Esophagus squamous epithelium (tissue), 5 donors: ENCODE measurements around the gene INTS2. TPM values are rescaled to one million over a fixed set of nuclear protein-coding genes. Genes with fewer than 3 reads are reported as not detected.
"Not testable (repeated sequence)": the region's sequence is repeated elsewhere in the genome, so short reads cannot be mapped to it uniquely, and the experiment has no call there.

Experiments
- DNase-seq: peaks from one replicate; lab custom pipeline; 2025; lab: John Stamatoyannopoulos, UW
- H3K27ac ChIP-seq, 4 donors: fragments of 200-600 bp; sonication (generic); one replicate each; pipeline ENCODE4 v1.5.1; 2016 to 2019; ENCODE audit warnings: mild to moderate bottlenecking in 1 of 4
- H3K27me3 ChIP-seq, 4 donors: fragments of 200-600 bp; sonication (generic); 1 replicate in 3 of 4; 2 replicates in 1 of 4; pipeline versions ENCODE4 v1.5.1 to v1.6.0; 2017 to 2021; ENCODE audit warnings: antibody characterized with exemption in 1 of 4
- H3K36me3 ChIP-seq, 3 donors: fragments of 200-600 bp; sonication (generic); one replicate each; pipeline ENCODE4 v1.5.1; 2016 to 2019
- H3K4me1 ChIP-seq, 3 donors: fragments of 200-600 bp; sonication (generic); one replicate each; pipeline ENCODE4 v1.5.1; 2017 to 2019
- H3K4me3 ChIP-seq, 4 donors: fragments of 200-600 bp; sonication (generic); 1 replicate in 3 of 4; 2 replicates in 1 of 4; pipeline ENCODE4 v1.5.1; 2016 to 2019; ENCODE audit warnings: mild to moderate bottlenecking in 2 of 4, moderate library complexity in 1 of 4
- H3K9me3 ChIP-seq, 3 donors: fragments of 200-600 bp; sonication (generic); one replicate each; pipeline ENCODE4 v1.5.1; 2016 to 2019
- POLR2A ChIP-seq, 4 donors: fragments of 450-650 bp; IDR thresholded peaks; one replicate each; pipeline ENCODE4 v1.6.1; 2017; ENCODE audit warnings: antibody characterized with exemption in 4 of 4, mild to moderate bottlenecking in 4 of 4, moderate library complexity in 3 of 4
- WGBS, 2 donors: methylation state at CpG; one replicate each; pipeline ENCODE4 v1.1.5; 2018; 5-methylcytosine and 5-hydroxymethylcytosine counted together
- intact Hi-C: fragments of 100-400 bp; cut with DNase I; formaldehyde crosslinking; loops from one replicate; pipeline ENCODE4 v1.15.0; 2022
- total RNA-seq, 4 donors: library from RNA; depleted of rRNA; stranded (reverse); fragments of >200 nt; gene quantifications; one replicate each; pipeline ENCODE4 v1.1.0, GENCODE V29; 2016
- TF ChIP-seq, protein P1 (sequence below), 6 experiments: fragments of 450-650 bp in 4 of 6; fragments of 200-600 bp in 2 of 6; sonication (generic) in 2 of 6; IDR thresholded peaks; one replicate each; pipeline ENCODE4 v1.5.1; 2016 to 2019; ENCODE audit warnings: antibody characterized with exemption in 6 of 6, mild to moderate bottlenecking in 4 of 6, moderate library complexity in 4 of 6
- donor health status: DM: yes; HTN: yes; CAD: no.

INTS2 gene
- total RNA-seq, 4 donors from 2014 or later, result 7.6 to 11.8 (median 10.7) TPM

DNA sequence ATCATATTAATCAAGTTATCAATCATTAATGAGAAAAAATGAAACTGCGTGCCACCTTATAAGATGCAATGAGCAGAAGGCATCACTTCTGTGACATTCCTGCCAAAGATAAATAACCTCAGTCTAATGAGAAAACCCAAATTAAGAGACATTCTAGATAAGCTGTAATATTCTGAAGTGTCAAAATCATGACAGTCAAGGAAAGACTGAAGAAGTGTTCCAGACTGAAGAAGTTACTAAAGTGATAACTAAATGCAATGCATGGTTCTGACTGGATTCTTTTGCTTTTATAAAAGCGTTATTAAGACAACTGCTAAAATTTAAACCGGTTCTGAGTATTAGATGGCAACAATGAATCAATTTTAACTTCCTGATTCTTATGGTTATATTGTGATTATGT is 95.3 kb downstream of the INTS2 start:
- H3K27me3 ChIP-seq, result no peaks in the 10 kb centered on the region
- 85 to 89% methylated on average over 3 of the region's 3 CpGs for WGBS, 2 donors
- intact Hi-C loops, result no loop called here

DNA sequence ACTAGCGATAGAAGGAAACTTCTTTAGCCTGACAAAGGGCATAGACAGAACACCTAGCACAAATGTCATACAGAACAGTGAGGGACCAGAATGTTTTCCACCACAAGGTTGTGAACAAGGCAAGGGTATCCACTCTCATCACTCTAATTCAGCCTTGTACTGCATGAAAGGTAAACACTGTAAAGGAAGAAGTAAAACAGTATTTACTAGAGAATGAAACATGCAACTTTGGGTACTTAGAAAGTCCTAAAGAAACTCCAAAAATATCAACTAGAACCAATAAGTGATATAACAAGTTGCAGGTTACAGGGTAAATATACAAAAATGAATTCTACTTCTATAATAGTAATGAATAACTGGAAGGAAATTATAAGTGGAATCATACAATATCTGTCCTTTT is 96.7 kb downstream of the INTS2 start:
- intact Hi-C loops, result no loop called here
- peaks cover 0 to 8% (median 0%) of the 10 kb centered on the region in 3 donors for H3K4me1 ChIP-seq
- H3K27ac ChIP-seq, result no peak overlapping the region
- H3K4me3 ChIP-seq, result no peak overlapping the region
- no peak for TF ChIP-seq POLR2A (IDR thresholded peaks at IDR 0.05)
- TF ChIP-seq, protein P1, sequence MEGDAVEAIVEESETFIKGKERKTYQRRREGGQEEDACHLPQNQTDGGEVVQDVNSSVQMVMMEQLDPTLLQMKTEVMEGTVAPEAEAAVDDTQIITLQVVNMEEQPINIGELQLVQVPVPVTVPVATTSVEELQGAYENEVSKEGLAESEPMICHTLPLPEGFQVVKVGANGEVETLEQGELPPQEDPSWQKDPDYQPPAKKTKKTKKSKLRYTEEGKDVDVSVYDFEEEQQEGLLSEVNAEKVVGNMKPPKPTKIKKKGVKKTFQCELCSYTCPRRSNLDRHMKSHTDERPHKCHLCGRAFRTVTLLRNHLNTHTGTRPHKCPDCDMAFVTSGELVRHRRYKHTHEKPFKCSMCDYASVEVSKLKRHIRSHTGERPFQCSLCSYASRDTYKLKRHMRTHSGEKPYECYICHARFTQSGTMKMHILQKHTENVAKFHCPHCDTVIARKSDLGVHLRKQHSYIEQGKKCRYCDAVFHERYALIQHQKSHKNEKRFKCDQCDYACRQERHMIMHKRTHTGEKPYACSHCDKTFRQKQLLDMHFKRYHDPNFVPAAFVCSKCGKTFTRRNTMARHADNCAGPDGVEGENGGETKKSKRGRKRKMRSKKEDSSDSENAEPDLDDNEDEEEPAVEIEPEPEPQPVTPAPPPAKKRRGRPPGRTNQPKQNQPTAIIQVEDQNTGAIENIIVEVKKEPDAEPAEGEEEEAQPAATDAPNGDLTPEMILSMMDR (IDR thresholded peaks at IDR 0.05), result no peak
- no peaks in the 10 kb centered on the region for H3K36me3 ChIP-seq
- H3K27me3 ChIP-seq, result no peaks in the 10 kb centered on the region
- no peaks in the 10 kb centered on the region for H3K9me3 ChIP-seq
- 100% methylated on average over 1 of the region's 1 CpG for WGBS, 2 donors
- no peak for DNase-seq

More for the DNA sequence above, 95.3 kb downstream of the INTS2 start:
- Histone ChIP-seq H3K9me3 (no peaks in the 10 kb centered on the region), H3K27ac (no peak overlapping the region), H3K4me3 (no peak overlapping the region), H3K36me3 (no peaks in the 10 kb centered on the region), H3K4me1 (peaks cover 0 to 8% (median 0%) of the 10 kb centered on the region in 3 donors)
- TF ChIP-seq POLR2A (IDR thresholded peaks at IDR 0.05), result no peak
- TF ChIP-seq, protein P1 (IDR thresholded peaks at IDR 0.05), result no peak
- no peak for DNase-seq

DNA sequence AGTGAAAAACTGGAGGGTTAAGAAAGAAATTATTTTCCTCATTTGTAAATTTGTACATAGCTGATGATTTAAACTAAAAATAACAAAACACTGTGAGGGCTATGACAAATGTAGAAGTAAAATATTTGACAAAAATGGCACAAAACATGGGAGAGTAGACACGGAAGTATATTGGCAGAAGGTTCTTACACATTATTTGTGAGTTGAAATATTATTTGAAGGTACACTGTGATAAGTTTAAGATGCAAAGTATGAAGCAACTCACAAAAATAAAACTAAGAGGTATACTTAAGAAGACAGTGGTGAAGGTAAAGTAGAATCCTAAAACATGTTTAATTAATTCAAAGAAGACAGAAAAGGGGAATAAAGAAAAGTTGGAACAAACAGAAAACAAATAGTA is 99.1 kb downstream of the INTS2 start:
- Histone ChIP-seq H3K4me3 (no peak overlapping the region), H3K9me3 (no peaks in the 10 kb centered on the region), H3K36me3 (no peaks in the 10 kb centered on the region), H3K4me1 (peaks cover 0 to 4% (median 0%) of the 10 kb centered on the region in 3 donors), H3K27ac (no peak overlapping the region), H3K27me3 (no peaks in the 10 kb centered on the region)
- DNase-seq, result no peak
- WGBS, 2 donors, result 88 to 89% methylated on average over 1 of the region's 1 CpG
- TF ChIP-seq, protein P1 (IDR thresholded peaks at IDR 0.05), result no peak
- TF ChIP-seq POLR2A (IDR thresholded peaks at IDR 0.05), result no peak
- intact Hi-C loops, result loop anchor here (10.0 kb wide), 1 partner anchor 174 kb away; no protein-coding TSS in a partner anchor

DNA sequence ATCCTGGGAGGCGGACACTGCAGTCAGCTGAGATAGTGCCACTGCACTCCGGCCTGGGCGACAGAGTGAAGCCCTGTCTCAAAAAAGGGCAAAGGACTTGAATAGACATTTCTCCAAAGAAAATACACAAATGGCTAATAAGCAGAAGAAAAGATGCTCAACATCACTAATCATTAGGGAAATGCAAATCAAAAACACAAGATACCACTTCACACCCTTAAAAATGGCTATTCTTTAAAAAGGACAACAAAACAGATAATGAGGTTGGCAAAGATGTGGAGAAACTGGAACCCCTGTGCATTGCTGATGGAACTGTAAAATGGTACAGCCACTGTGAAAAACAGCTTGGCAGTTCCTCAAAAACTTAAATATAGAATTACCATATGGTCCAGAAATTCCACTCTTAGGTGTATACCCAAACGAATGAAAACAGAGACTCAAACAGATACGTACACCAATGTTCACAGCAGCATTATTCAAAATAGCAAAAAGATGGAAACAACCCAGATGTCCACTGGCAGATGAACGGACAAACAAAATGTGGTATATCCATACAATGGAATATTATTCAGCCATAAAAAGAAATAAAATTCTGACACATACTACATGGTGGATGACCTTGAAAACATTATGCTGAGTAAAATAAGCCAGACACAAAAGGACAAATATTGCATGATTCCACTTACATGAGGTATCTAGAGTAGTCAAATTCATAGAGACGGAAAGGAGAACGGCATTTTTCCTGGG is 100.0 kb downstream of the INTS2 start:
- no peak for DNase-seq
- Histone ChIP-seq H3K4me1 (no peaks in the 10 kb centered on the region), H3K27me3 (no peaks in the 10 kb centered on the region), H3K36me3 (no peaks in the 10 kb centered on the region), H3K4me3 (no peak overlapping the region), H3K9me3 (no peaks in the 10 kb centered on the region), H3K27ac (no peak overlapping the region)
- WGBS, 2 donors, result 95 to 98% methylated on average over 8 of the region's 8 CpGs
- intact Hi-C loops, result loop anchor here (10.0 kb wide), 1 partner anchor 173 kb away; no protein-coding TSS in a partner anchor
- no peak for TF ChIP-seq POLR2A (IDR thresholded peaks at IDR 0.05)
- TF ChIP-seq, protein P1 (IDR thresholded peaks at IDR 0.05), result no peak

DNA sequence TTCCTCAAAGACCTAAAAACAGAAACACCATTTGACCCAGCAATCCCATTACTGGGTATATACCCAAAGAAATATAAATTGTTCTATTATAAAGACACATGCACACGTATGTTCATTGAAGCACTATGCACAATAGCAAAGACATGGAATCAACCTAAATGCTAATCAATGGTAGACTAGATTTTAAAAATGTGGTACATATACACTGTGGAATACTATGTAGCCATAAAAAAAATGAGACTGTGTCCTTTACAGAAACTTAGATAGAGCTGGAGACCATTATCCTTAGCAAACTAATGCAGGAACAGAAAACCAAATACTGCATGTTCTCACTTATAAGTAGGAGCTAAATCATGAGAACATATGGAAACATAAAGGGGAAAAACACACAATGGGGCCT is 100.9 kb downstream of the INTS2 start:
- 93 to 100% methylated on average over 1 of the region's 1 CpG for WGBS, 2 donors
- intact Hi-C loops, result loop anchor here (10.0 kb wide), 1 partner anchor 172 kb away; no protein-coding TSS in a partner anchor
- H3K9me3 ChIP-seq, DNase-seq, H3K36me3 ChIP-seq, H3K4me3 ChIP-seq, H3K27ac ChIP-seq, H3K4me1 ChIP-seq, H3K27me3 ChIP-seq: not testable (repeated sequence)

DNA sequence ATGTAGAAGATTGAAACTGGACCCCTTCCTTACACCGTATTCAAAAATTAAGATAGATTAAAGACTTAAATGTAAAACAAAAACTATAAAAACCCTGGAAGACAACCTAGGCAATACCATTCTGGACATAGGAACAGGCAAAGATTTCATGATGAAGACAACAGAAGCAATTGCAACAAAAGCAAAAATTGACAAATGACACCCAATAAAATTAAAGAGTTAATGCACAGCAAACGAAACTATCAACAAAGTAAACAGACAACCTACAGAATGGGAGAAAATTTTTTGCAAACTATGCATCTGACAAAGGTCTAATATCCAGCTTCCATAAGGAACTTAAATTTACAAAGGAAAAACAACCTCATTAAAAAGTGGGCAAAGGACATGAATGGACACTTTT is 101.6 kb downstream of the INTS2 start:
- H3K27ac ChIP-seq, H3K36me3 ChIP-seq, H3K27me3 ChIP-seq, DNase-seq, H3K4me3 ChIP-seq, H3K4me1 ChIP-seq, H3K9me3 ChIP-seq: not testable (repeated sequence)
- 83 to 86% methylated on average over 2 of the region's 2 CpGs for WGBS, 2 donors
- intact Hi-C loops, result loop anchor here (10.0 kb wide), 1 partner anchor 171 kb away; no protein-coding TSS in a partner anchor
